ENCODE measurements around the gene MBTD1. TPM values are rescaled to one million over a fixed set of nuclear protein-coding genes. Genes with fewer than 3 reads are reported as not detected.
"Not testable (repeated sequence)": the region's sequence is repeated elsewhere in the genome, so short reads cannot be mapped to it uniquely, and the experiment has no call there.

The MBTD1 gene
- polyA plus RNA-seq, 1 of the 3 experiments (the other 2 are of a cell fraction): 4.6 TPM

- H3K9ac ChIP-seq: no peak overlapping the region
- no peak overlapping the region for H3K4me3 ChIP-seq (ENCODE audit: low read depth in 2 of 2, low read length in 1 of 2)
- H3K27ac ChIP-seq (ENCODE audit: low read depth in 2 of 2, low read length in 1 of 2): no peak overlapping the region
- H3K4me1 ChIP-seq (ENCODE audit: control insufficient read depth in 1 of 2, insufficient read depth in 2 of 2, low read depth in 1 of 2, low read length in 1 of 2): peaks cover 0 to 6% of the 10 kb centered on the region in 2 experiments; a peak in 1 of 4 replicates
- WGBS (ENCODE audit: low lambda C conversion rate): 94% methylated on average over 3 of the region's 3 CpGs
- H2AFZ ChIP-seq (ENCODE audit: low read depth): no peak overlapping the region
- H3K4me2 ChIP-seq: no peak overlapping the region
- H3K27me3 ChIP-seq (ENCODE audit: insufficient read depth): no peaks in the 10 kb centered on the region
- H3K9me3 ChIP-seq: no peaks in the 10 kb centered on the region
- no peak for DNase-seq
- H3K9me2 ChIP-seq: no peaks in the 10 kb centered on the region
- peaks cover 93% of the 10 kb centered on the region for H3K79me2 ChIP-seq (ENCODE audit: insufficient read depth)
- H3K36me3 ChIP-seq (replicated peaks in 1 of 2; ENCODE audit: control insufficient read depth in 1 of 2, insufficient read depth in 2 of 2, low read length in 1 of 2): peaks cover 0 to 6% of the 10 kb centered on the region in 2 experiments
- TF ChIP-seq SIN3A (IDR thresholded peaks at IDR 0.05; ENCODE audit: borderline replicate concordance, low read depth, low read length): no peak
- no peak for TF ChIP-seq GATA2 (CRISPR knock-in tag; IDR thresholded peaks at IDR 0.05)
- no peak for TF ChIP-seq FOXM1 (IDR thresholded peaks at IDR 0.05; ENCODE audit: low read depth)
- TF ChIP-seq POLR2AphosphoS5 (IDR thresholded peaks at IDR 0.05; ENCODE audit: low read depth, low read length): no peak
- no peak for TF ChIP-seq RFX5 (IDR thresholded peaks at IDR 0.05; ENCODE audit: low read length)
- no peak for TF ChIP-seq TEAD4 (IDR thresholded peaks at IDR 0.05; ENCODE audit: borderline replicate concordance, insufficient read depth)
- TF ChIP-seq FOSL2 (IDR thresholded peaks at IDR 0.05; ENCODE audit: borderline replicate concordance, low read depth): no peak
- H4K20me1 ChIP-seq (ENCODE audit: insufficient read depth): peaks cover 9% of the 10 kb centered on the region; the same call in 1 of the 2 replicates
- POLR2A ChIA-PET: no interaction called here
- CTCF ChIA-PET: interaction anchor here (0.8 to 1.1 kb wide), 3 partner anchors 14 to 751 kb away, joined by 3 to 4 read pairs (median 3); no protein-coding TSS in a partner anchor
- peaks cover 13% of the 10 kb centered on the region for H3F3A ChIP-seq (replicated peaks; ENCODE audit: insufficient read depth)
Observed at GRCh38 chr17:51229889-51230288, 30.0 kb downstream of the MBTD1 start.

DNA sequence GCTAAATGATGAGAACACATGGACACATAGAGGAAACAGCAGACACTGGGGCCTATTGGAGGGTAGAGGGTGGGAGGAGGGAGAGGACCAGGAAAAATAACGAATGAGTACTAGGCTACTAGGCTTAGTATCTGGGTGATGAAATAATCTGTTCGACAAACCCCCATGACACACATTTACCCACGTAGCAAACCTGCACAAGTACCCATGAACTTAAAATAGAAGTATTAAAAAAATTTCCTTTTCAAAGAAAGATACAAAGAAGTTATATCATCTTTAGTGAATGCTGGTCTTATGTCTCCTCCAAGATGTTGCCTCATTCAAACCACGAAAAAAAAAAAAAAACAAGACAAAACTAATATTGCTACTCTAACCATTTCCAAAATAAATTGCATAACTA is 31.7 kb downstream of the MBTD1 start:
- Histone ChIP-seq H4K20me1 (ENCODE audit: insufficient read depth) (peaks cover 9% of the 10 kb centered on the region; the same call in 1 of the 2 replicates), H3F3A (replicated peaks; ENCODE audit: insufficient read depth) (peaks cover 22% of the 10 kb centered on the region), H3K4me2 (no peak overlapping the region), H3K79me2 (ENCODE audit: insufficient read depth) (peaks cover 80% of the 10 kb centered on the region), H3K9ac (no peak overlapping the region), H3K4me3 (ENCODE audit: low read depth in 2 of 2, low read length in 1 of 2) (no peak overlapping the region), H3K4me1 (ENCODE audit: control insufficient read depth in 1 of 2, insufficient read depth in 2 of 2, low read depth in 1 of 2, low read length in 1 of 2) (peaks cover 0 to 10% of the 10 kb centered on the region in 2 experiments; a peak in 2 of 4 replicates), H3K27me3 (ENCODE audit: insufficient read depth) (no peaks in the 10 kb centered on the region), H2AFZ (ENCODE audit: low read depth) (no peak overlapping the region), H3K9me3 (no peaks in the 10 kb centered on the region), H3K36me3 (replicated peaks in 1 of 2; ENCODE audit: control insufficient read depth in 1 of 2, insufficient read depth in 2 of 2, low read length in 1 of 2) (peaks cover 2 to 9% of the 10 kb centered on the region in 2 experiments), H3K27ac (ENCODE audit: low read depth in 2 of 2, low read length in 1 of 2) (peak overlapping the region in 1 of 2 experiments; percentile 12; a peak in 1 of 4 replicates), H3K9me2 (no peaks in the 10 kb centered on the region)
- 86% methylated on average over 4 of the region's 4 CpGs for WGBS (ENCODE audit: low lambda C conversion rate)
- no peak for TF ChIP-seq PBX3 (IDR thresholded peaks at IDR 0.05)
- no peak for TF ChIP-seq RFX5 (IDR thresholded peaks at IDR 0.05; ENCODE audit: low read length)
- no peak for TF ChIP-seq MAX (IDR thresholded peaks at IDR 0.05; ENCODE audit: low read depth)
- TF ChIP-seq SIN3A (IDR thresholded peaks at IDR 0.05; ENCODE audit: borderline replicate concordance, low read depth, low read length): no peak
- no peak for TF ChIP-seq NRF1 (IDR thresholded peaks at IDR 0.05; ENCODE audit: low read depth, low read length)
- TF ChIP-seq RXRA (IDR thresholded peaks at IDR 0.05; ENCODE audit: borderline replicate concordance, low read depth): no peak
- no peak for TF ChIP-seq EZH2phosphoT487 (IDR thresholded peaks at IDR 0.05; ENCODE audit: borderline replicate concordance, low read depth)
- no peak for TF ChIP-seq ZBTB33 (IDR thresholded peaks at IDR 0.05; ENCODE audit: borderline replicate concordance, low read depth)
- TF ChIP-seq, protein P1, sequence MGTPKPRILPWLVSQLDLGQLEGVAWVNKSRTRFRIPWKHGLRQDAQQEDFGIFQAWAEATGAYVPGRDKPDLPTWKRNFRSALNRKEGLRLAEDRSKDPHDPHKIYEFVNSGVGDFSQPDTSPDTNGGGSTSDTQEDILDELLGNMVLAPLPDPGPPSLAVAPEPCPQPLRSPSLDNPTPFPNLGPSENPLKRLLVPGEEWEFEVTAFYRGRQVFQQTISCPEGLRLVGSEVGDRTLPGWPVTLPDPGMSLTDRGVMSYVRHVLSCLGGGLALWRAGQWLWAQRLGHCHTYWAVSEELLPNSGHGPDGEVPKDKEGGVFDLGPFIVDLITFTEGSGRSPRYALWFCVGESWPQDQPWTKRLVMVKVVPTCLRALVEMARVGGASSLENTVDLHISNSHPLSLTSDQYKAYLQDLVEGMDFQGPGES (IDR thresholded peaks at IDR 0.05; ENCODE audit: low read depth, low read length): no peak
- TF ChIP-seq NFIC (IDR thresholded peaks at IDR 0.05; ENCODE audit: borderline replicate concordance): no peak
- no peak for TF ChIP-seq TEAD4 (IDR thresholded peaks at IDR 0.05; ENCODE audit: borderline replicate concordance, insufficient read depth)
- TF ChIP-seq CHD2 (IDR thresholded peaks at IDR 0.05; ENCODE audit: low read length, partially characterized antibody): no peak
- TF ChIP-seq MXI1 (IDR thresholded peaks at IDR 0.05; ENCODE audit: low read depth, low read length): no peak
- no peak for TF ChIP-seq TAF1 (IDR thresholded peaks at IDR 0.05; ENCODE audit: borderline replicate concordance, low read depth, low read length)
- ChIA-PET CTCF (no interaction called here), POLR2A (interaction anchor here (0.6 kb wide), 1 partner anchor 53 kb away, joined by 6 read pairs; no protein-coding TSS in a partner anchor)
- no peak for DNase-seq

DNA sequence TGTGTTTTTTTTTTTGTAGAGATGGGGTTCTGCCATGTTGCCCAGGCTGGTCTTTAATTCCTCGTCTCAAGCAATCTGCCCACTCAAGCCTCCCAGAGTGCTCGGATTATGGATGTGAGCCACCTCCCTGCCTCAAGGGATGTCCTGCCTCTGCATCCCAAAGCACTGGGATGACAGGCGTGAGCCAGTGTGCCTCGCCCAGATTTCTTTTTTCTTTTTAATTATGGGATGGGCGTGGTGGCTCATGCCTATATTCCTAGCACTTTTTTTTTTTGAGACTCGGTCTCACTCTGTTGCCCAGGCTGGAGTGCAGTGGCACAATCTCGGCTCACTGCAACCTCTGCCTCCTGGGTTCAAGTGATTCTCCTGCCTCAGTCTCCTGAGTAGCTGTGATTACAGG is 34.3 kb downstream of the MBTD1 start:
- POLR2A ChIA-PET: interaction anchor here (0.8 kb wide), 1 partner anchor 13 kb away, joined by 3 read pairs; no protein-coding TSS in a partner anchor

More for the DNA sequence above, 34.3 kb downstream of the MBTD1 start:
- not testable (repeated sequence) for H4K20me1 ChIP-seq (ENCODE audit: insufficient read depth); H3K9ac ChIP-seq; H3K4me1 ChIP-seq (ENCODE audit: control insufficient read depth in 1 of 2, insufficient read depth in 2 of 2, low read depth in 1 of 2, low read length in 1 of 2); H3K4me2 ChIP-seq; H3K4me3 ChIP-seq (ENCODE audit: low read depth in 2 of 2, low read length in 1 of 2); H3K9me2 ChIP-seq; H3K27me3 ChIP-seq (ENCODE audit: insufficient read depth); H2AFZ ChIP-seq (ENCODE audit: low read depth); H3K9me3 ChIP-seq; DNase-seq
- Histone ChIP-seq H3K79me2 (ENCODE audit: insufficient read depth) (peaks cover 72% of the 10 kb centered on the region), H3K36me3 (replicated peaks in 1 of 2; ENCODE audit: control insufficient read depth in 1 of 2, insufficient read depth in 2 of 2, low read length in 1 of 2) (peaks cover 14 to 19% of the 10 kb centered on the region in 2 experiments), H3F3A (replicated peaks; ENCODE audit: insufficient read depth) (peaks cover 22% of the 10 kb centered on the region), H3K27ac (ENCODE audit: low read depth in 2 of 2, low read length in 1 of 2) (peak overlapping the region in 1 of 2 experiments; percentile 49; a peak in 1 of 4 replicates)
- CTCF ChIA-PET: interaction anchor here (0.6 kb wide), 1 partner anchor 8 kb away, joined by 3 read pairs; no protein-coding TSS in a partner anchor
- 98% methylated on average over 7 of the region's 7 CpGs for WGBS (ENCODE audit: low lambda C conversion rate)

Measured in SK-N-SH (cell line).